AG09319 (cell line): ENCODE measurements around the gene GCK.

Experiments used
- DNase-seq: peaks from one replicate; pipeline ENCODE4 v3.0.0-alpha.2; 2010; ENCODE audit warnings: low read depth; ENCODE audit errors: extremely low read depth
- TF ChIP-seq, protein P1 (sequence below): IDR thresholded peaks from 2 replicates; pipeline ENCODE4 v1.5.1; 2011; ENCODE audit warnings: low read depth, mild to moderate bottlenecking, inconsistent platforms, low read length, moderate library complexity

Gene GCK

DNA sequence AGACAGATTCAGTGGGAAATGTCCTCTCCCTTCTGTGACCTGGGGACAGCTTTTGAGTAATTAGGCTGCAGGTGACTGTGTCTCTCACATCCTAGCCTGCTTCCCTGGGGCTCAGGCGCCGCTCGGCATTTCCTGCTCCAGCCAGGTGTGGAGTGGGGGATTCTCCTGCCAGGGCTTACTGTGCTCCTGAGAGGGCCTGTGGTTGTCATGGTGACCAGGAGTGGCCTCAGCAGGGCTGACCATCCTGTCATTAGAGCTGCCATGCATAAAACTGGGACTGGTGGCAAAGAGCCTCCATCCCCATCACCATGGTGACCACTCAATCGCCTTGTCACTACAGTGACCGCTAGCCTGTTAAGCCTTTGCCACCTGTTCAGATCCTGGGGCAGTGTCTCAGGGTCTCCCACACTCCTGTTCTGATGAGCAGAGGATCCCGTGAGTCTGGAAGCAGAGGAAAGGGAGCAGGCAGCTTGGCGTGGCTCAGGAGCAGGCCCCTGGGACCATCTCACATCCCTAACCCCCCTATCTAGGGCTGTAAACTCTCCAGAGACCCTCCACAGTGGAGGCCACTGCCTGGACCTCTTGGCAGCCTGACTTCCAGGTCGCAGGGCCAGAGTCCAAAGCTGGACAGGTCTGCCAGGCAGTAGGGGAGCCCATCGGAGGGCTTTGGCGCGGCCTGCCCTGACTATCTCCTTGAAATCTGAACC, at the start of gene GCK:
Gene GCK (minus strand): TSS at position 154 of the 707 bp plus-strand sequence. CDS start 486 bp downstream, outside the sequence.
- no peak for DNase-seq
- TF ChIP-seq, protein P1, sequence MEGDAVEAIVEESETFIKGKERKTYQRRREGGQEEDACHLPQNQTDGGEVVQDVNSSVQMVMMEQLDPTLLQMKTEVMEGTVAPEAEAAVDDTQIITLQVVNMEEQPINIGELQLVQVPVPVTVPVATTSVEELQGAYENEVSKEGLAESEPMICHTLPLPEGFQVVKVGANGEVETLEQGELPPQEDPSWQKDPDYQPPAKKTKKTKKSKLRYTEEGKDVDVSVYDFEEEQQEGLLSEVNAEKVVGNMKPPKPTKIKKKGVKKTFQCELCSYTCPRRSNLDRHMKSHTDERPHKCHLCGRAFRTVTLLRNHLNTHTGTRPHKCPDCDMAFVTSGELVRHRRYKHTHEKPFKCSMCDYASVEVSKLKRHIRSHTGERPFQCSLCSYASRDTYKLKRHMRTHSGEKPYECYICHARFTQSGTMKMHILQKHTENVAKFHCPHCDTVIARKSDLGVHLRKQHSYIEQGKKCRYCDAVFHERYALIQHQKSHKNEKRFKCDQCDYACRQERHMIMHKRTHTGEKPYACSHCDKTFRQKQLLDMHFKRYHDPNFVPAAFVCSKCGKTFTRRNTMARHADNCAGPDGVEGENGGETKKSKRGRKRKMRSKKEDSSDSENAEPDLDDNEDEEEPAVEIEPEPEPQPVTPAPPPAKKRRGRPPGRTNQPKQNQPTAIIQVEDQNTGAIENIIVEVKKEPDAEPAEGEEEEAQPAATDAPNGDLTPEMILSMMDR, result no peak

- TF ChIP-seq, protein P1, result no peak
Measured at GRCh38 chr7:44238116-44238695, 49.0 kb upstream of the GCK start.

GRCh38 chr7:44237696-44238095, 48.5 kb upstream of the GCK start:
- DNase-seq, result no peak
- TF ChIP-seq, protein P1, result no peak

More at GRCh38 chr7:44238116-44238695, 49.0 kb upstream of the GCK start:
- DNase-seq, result no peak

DNA sequence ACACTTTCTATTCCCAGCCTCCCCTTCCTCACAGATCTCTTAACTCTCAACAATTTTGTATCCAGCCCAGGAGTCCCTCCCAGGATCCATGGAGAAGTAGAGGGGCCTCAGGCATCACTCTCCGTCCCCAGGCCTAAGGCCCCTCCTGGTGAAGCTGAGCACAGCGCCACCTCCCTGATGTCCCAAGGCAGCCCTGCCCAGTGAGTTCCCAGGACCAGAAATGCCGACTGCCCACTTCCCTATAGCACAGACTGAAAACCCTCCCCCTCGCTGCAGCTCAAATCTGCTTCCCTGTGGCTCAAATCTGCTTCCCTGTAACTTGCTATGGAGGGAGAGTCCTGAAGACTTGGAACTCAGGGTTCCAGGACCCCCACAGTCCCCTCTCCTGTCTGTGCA, 47.1 kb upstream of the GCK start:
- no peak for DNase-seq

GRCh38 chr7:44235582-44236332, 46.5 kb upstream of the GCK start:
- no peak for DNase-seq
- TF ChIP-seq, protein P1, result no peak

More for the DNA sequence above, 47.1 kb upstream of the GCK start:
- TF ChIP-seq, protein P1, result no peak

- TF ChIP-seq, protein P1, result no peak
- no peak for DNase-seq
Measured at GRCh38 chr7:44235066-44235465, 45.8 kb upstream of the GCK start.
